Activated CD8-positive, alpha-beta T cell treated with anti-CD3 and anti-CD28 coated beads for 36 hours (primary cell): ENCODE measurements around the gene TCAP. TPM values are rescaled to one million over a fixed set of nuclear protein-coding genes. Genes with fewer than 3 reads are reported as not detected.
A peak's percentile ranks its signal among the peaks of the same experiment; 100 is the strongest.

Experiments
- ATAC-seq: fragments of 200-7000 bp; cut with Tn5 transposase; one replicate; pipeline ENCODE4 v1.10.0; 2021; ENCODE audit warnings: mild to moderate bottlenecking, moderate library complexity
- CTCF ChIA-PET: fragments of 350-600 bp; sonication (Branson Sonifier 250); formaldehyde crosslinking; loops from one replicate; lab custom pipeline; 2021; ENCODE audit warnings: antibody characterized with exemption; lab: Charles Lee
- POLR2A ChIA-PET: fragments of 350-600 bp; sonication (Branson Sonifier 250); formaldehyde crosslinking; loops from one replicate; lab custom pipeline; 2021; ENCODE audit warnings: antibody characterized with exemption; lab: Charles Lee
- DNase-seq: peaks from one replicate; pipeline ENCODE4 v3.0.0-alpha.2; 2020
- H3K27ac Mint-ChIP-seq: one replicate; pipeline ENCODE4 v1.8.0; 2021; ENCODE audit warnings: mild to moderate bottlenecking, mixed read lengths
- H3K27me3 Mint-ChIP-seq: one replicate; pipeline ENCODE4 v1.8.0; 2021; ENCODE audit warnings: mixed read lengths
- H3K36me3 Mint-ChIP-seq: one replicate; pipeline ENCODE4 v1.8.0; 2021; ENCODE audit warnings: low read depth, mixed read lengths
- H3K4me1 Mint-ChIP-seq: one replicate; pipeline ENCODE4 v1.8.0; 2021; ENCODE audit warnings: low read depth, mixed read lengths
- H3K4me3 Mint-ChIP-seq: one replicate; pipeline ENCODE4 v1.8.0; 2021; ENCODE audit warnings: mild to moderate bottlenecking, moderate library complexity, mixed read lengths
- H3K9me3 Mint-ChIP-seq: one replicate; pipeline ENCODE4 v1.8.0; 2021; ENCODE audit warnings: mixed read lengths
- intact Hi-C: fragments of 100-400 bp; cut with micrococcal nuclease; formaldehyde crosslinking; loops from one replicate; pipeline ENCODE4 v1.10.0; 2022
- total RNA-seq, 2 experiments: library from RNA; stranded (reverse); gene quantifications; one replicate each; pipeline ENCODE4 v1.2.3, GENCODE V29; 2021
- TF ChIP-seq, protein P1 (sequence below): fragments of 200-600 bp; IDR thresholded peaks from one replicate; pipeline ENCODE4 v1.8.0; 2022; ENCODE audit warnings: antibody characterized with exemption, mild to moderate bottlenecking

The TCAP gene
- total RNA-seq, 2 experiments from 2014 or later = 0.95 to 1.3 TPM

DNA sequence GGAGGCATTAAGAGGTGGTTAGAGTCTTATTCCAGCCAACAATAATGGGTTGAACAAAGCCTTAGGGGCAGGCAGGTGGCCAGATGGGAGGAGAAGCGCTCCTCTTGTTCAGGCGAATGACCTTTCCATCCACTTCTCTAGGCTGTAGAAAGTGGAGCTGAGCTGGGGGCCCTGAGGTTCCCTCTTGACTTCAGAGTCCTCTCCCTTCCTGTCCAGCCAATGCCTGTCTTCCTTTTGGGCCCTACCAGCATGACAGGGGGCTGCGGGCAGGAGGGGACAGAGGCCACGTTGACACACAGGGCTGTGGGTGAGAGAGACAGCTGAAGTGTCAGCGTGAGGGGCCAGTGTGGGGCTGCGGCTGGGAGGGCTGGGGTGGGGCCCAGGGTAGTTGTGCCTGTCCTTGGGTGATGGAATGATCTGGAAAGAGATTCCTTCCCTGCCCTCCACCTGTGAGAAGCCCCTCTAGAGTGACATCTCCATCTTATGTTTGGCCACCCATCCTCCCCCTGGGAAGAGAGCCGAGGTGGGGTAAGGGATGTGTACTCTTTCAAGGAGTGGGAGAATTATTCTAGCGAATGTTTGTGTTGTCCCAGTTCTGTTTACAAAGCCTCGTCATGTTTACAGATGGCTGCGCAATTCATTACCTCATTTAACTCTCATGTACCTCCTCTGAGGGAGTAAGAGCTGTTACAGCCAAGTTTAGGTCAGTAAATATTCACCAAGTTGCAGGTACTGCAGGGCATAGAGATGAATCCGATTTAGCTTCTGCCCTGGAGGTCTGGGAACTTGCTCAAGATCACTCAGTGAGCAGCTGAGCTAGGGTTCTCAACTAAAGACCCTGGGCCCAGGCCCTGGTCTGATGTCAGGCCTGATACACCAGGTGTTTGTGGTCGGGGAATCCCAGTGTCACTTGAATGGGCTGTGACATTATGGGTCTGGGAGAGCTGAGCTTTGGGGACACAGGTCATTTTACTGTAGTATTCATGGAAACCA is 38.0 kb downstream of the TCAP start:
- no peak for ATAC-seq
- TF ChIP-seq, protein P1, sequence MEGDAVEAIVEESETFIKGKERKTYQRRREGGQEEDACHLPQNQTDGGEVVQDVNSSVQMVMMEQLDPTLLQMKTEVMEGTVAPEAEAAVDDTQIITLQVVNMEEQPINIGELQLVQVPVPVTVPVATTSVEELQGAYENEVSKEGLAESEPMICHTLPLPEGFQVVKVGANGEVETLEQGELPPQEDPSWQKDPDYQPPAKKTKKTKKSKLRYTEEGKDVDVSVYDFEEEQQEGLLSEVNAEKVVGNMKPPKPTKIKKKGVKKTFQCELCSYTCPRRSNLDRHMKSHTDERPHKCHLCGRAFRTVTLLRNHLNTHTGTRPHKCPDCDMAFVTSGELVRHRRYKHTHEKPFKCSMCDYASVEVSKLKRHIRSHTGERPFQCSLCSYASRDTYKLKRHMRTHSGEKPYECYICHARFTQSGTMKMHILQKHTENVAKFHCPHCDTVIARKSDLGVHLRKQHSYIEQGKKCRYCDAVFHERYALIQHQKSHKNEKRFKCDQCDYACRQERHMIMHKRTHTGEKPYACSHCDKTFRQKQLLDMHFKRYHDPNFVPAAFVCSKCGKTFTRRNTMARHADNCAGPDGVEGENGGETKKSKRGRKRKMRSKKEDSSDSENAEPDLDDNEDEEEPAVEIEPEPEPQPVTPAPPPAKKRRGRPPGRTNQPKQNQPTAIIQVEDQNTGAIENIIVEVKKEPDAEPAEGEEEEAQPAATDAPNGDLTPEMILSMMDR = no peak
- H3K4me1 Mint-ChIP-seq = peaks cover 17% of the 10 kb centered on the region
- POLR2A ChIA-PET = no interaction called here
- H3K36me3 Mint-ChIP-seq = peaks cover 2% of the 10 kb centered on the region
- no peak overlapping the region for H3K27ac Mint-ChIP-seq
- H3K4me3 Mint-ChIP-seq = no peak overlapping the region
- H3K27me3 Mint-ChIP-seq = peaks cover 27% of the 10 kb centered on the region
- intact Hi-C loops = no loop called here
- CTCF ChIA-PET = interaction anchor here (0.8 to 1.5 kb wide), 6 partner anchors 11 to 82 kb away, joined by 3 to 5 read pairs (median 3); partner anchors contain the start of gene PNMT
- peak; percentile 31 for DNase-seq
- H3K9me3 Mint-ChIP-seq = no peaks in the 10 kb centered on the region

DNA sequence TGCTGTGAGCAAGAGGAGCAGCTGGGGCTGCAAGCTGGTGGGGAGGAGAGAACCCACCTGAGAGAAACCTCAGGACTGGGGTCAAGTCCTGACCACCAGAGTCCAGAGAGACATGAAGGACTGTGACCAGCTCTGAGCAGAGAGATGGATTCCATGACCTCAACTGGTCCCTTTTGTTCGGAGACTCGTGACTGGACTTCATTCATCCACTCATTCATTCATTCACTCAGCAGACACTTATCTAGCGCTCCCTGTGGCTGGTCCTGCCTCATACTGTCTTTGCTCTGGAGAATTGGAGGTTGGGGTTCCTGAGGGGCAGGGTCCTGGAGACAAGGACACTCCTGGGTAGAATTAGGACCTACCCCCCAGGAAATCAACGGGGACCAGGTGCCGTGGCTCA is 38.8 kb downstream of the TCAP start:
- intact Hi-C loops = no loop called here
- ATAC-seq (no peak), DNase-seq (no peak)
- peaks cover under 1% of the 10 kb centered on the region for H3K36me3 Mint-ChIP-seq
- H3K9me3 Mint-ChIP-seq = no peaks in the 10 kb centered on the region
- CTCF ChIA-PET = interaction anchor here (0.8 to 1.5 kb wide), 5 partner anchors 10 to 82 kb away, joined by 3 to 5 read pairs (median 3); partner anchors contain the start of gene PNMT
- POLR2A ChIA-PET = no interaction called here
- no peak overlapping the region for H3K27ac Mint-ChIP-seq
- no peak overlapping the region for H3K4me3 Mint-ChIP-seq
- H3K4me1 Mint-ChIP-seq = peaks cover 17% of the 10 kb centered on the region
- TF ChIP-seq, protein P1 = no peak
- H3K27me3 Mint-ChIP-seq = peaks cover 25% of the 10 kb centered on the region

DNA sequence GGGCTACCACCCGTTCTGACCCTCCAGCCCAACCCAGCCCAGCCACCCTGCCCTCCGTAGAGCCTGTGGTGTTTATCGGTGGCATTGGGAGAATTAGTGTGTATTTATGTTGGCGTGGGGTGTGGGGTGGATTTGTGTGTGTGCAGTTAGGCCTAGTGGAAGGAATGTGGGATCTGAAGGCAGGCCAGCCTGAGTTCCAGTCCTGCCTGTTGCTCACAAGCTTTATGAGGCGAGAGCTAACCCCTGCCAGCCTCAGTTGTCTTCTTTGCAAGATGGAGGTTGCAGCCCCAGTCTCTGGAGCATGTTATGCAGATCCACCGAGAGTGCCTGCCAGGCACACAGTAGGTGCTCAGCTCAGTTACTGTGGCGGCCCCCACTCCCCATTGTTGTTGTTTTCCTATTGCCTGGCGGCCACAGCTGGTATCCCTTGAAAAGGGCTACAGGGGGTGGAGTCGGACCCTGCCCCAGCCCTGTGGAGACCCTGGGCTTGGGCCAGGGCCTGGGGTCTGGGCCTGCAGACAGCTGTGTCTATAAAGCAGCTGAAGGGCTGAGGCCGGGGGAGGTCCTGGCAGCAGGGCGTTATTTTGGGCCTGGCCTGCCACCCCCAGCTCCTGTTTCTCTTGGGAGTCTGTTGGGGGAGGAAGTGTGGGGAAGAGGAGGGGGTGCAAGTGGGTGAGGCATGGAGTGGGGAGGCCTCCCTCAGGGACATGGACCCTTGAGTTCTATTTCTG is 39.8 kb downstream of the TCAP start:
- no peaks in the 10 kb centered on the region for H3K9me3 Mint-ChIP-seq
- no peak for DNase-seq
- H3K4me3 Mint-ChIP-seq = no peak overlapping the region
- ATAC-seq = no peak
- CTCF ChIA-PET = interaction anchor here (1.2 kb wide), 1 partner anchor 57 kb away, joined by 3 read pairs; no protein-coding TSS in a partner anchor
- no peaks in the 10 kb centered on the region for H3K36me3 Mint-ChIP-seq
- intact Hi-C loops = no loop called here
- H3K27ac Mint-ChIP-seq = no peak overlapping the region
- TF ChIP-seq, protein P1 = no peak
- H3K27me3 Mint-ChIP-seq = peaks cover 16% of the 10 kb centered on the region
- H3K4me1 Mint-ChIP-seq = peaks cover 13% of the 10 kb centered on the region
- POLR2A ChIA-PET = interaction anchor here (0.6 kb wide), 1 partner anchor 16 kb away, joined by 3 read pairs; no protein-coding TSS in a partner anchor

DNA sequence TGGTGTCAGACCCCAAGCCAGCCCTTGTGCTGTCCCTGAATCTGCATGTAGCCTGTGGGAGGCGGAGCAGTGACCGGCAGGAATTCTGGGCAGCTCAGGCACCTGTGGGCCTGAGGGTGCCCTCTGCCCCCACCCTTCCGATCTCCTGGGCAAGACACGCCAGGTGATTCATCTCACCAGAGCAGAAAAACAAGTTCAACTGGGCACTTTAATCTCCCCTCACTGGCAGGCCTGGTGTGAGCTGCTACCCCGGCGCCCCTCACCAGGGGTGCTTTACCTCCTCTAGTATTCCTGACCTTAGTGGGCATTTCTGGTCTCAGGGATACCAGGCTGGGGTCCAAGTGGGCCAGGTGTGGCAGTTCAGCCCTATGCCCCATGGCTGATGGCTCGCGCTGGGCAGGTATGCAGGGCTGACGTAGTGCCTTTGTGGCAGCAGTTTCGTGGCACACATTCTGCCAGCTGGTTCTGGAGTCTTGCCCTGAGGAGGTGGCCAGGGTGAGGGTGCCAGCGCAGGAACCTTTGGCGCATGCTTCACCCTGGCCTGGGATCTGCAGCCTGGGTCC is 40.7 kb downstream of the TCAP start:
- DNase-seq (no peak), ATAC-seq (no peak)
- TF ChIP-seq, protein P1 = no peak
- ChIA-PET CTCF (no interaction called here), POLR2A (no interaction called here)
- Mint-ChIP-seq H3K9me3 (no peaks in the 10 kb centered on the region), H3K4me1 (peaks cover 12% of the 10 kb centered on the region), H3K27me3 (peaks cover 12% of the 10 kb centered on the region), H3K4me3 (no peak overlapping the region), H3K27ac (no peak overlapping the region), H3K36me3 (no peaks in the 10 kb centered on the region)
- intact Hi-C loops = no loop called here
